D721Med (cell line): Measurements from ENCODE around the gene ARFGEF2.
"Not testable (repeated sequence)": the region's sequence is repeated elsewhere in the genome, so short reads cannot be mapped to it uniquely, and the experiment has no call there.

Experiments used
- DNase-seq: peaks from one replicate; pipeline ENCODE4 v3.0.0; 2011; ENCODE audit warnings: low spot score; ENCODE audit not compliant: insufficient read length
- FAIRE-seq: peaks from 2 replicates; lab custom pipeline; 2011; peaks lifted over from hg19 to GRCh38; lab: Jason Lieb, UNC
- CTCF ChIP-seq: IDR thresholded peaks from 2 replicates; pipeline ENCODE4 v1.5.1; 2012; ENCODE audit warnings: mild to moderate bottlenecking, control low read depth; ENCODE audit not compliant: insufficient read depth; ENCODE audit errors: missing control alignments

ARFGEF2 gene

DNA sequence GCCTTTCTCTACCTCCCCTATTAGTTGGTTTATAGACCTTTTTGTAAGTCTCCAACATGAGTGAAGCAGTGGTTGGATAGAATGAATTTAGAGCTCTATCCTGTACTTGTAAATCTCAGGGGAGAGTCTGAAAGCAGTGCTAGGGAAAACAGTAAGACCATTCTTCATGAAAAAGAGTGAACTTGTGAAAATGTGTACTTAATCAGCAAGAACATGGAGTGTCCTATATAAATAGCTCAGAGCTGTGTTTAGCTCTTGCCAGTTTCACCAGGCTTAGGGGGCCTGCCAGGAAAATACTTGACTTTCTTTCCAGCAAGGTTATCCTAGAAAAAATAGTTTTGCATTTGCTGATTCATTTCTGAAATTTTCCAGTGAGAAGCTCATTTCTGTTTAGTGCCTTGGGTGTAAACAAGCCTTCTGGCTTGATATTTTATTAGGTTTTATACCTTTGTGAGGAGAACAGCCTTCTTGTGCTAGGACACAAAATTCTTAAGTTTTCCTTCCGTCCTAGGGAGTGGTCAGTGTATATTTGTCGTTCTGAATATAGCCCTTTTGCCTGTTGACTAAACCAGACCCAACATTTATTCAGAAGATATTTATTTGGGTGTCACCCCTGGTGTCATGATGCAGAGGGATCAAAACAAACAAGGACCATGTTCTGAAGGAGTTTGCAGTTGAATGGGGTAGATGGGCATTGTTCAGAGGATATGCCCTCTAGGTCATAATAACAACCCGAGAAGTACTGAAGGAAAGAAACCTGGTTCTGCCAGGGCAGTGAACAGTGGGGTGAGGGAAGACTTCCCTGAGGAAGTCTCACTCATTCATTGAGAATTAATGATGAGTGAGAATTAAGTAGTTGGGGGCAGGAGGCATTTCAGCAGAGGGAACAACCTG, 7.6 kb downstream of the ARFGEF2 start:
- no peak for TF ChIP-seq CTCF
- DNase-seq, result no peak
- FAIRE-seq, result no peak

DNA sequence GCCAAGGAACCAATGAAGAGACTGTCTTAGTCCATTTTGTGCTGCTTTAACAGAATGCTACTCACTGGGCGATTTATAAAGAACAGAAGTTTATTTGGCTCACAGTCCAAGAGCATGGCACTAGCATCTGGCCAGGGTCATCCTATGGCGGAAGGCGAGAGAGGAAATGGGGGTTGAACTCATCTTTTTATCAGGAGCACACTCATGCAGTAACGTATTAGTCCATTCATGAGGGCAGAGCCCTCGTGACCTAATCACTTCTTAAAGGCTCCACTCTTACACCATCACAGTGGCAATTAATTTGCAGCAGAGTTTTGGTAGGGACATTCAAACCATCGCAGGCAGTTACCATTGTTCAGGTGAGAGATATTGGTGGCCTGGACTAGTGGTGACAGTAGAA, 8.5 kb downstream of the ARFGEF2 start:
- DNase-seq (no peak), FAIRE-seq (no peak)
- TF ChIP-seq CTCF, result no peak

GRCh38 chr20:48930878-48931277, 9.4 kb downstream of the ARFGEF2 start:
- no peak for DNase-seq
- FAIRE-seq, result no peak
- TF ChIP-seq CTCF, result no peak

DNA sequence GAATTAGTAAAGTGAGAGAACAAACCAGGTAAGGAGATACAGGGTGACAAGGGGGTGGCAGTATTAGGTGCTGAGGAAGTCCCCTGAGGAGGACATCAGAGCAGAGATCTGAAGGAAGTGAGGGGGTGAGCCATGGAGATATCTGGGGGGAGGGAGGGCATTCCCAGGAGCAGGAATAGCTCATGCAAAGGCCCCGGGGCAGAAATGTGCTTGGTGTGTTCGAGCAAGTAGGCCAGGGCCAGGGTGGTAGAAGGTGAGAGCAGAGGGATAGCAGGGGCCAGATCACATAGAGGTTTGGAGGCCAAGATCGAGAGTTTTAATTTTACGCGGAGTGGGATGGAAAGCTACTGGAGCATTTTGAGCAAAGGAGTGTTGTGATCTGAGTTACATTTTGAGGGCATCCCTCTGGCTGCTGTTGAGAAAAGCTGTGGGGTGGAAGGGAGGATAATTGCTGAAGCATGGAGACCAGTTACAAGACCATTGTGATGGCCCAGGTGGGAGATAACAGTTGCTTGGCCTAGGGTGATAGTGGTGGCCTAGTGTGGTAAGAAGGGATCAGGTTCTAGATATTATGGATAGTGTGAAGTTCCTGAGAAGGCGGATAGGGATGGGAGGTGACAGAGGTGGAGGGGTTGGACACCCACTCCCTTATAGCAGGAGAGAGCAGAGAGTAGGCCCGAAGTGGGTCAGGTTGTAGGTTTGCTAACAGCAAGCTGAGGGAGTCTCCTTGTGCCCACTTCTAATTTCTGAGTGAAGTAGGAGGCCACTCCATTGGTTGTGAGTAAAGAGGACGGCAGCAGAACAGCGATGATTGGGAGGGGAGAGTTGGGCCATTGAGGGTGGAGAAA, 10.2 kb downstream of the ARFGEF2 start:
- DNase-seq (no peak), FAIRE-seq (no peak)
- TF ChIP-seq CTCF, result no peak

- no peak for TF ChIP-seq CTCF
- DNase-seq, result no peak
- FAIRE-seq, result no peak
These were observed 10.9 kb downstream of the ARFGEF2 start for GRCh38 chr20:48932375-48932941.

DNA sequence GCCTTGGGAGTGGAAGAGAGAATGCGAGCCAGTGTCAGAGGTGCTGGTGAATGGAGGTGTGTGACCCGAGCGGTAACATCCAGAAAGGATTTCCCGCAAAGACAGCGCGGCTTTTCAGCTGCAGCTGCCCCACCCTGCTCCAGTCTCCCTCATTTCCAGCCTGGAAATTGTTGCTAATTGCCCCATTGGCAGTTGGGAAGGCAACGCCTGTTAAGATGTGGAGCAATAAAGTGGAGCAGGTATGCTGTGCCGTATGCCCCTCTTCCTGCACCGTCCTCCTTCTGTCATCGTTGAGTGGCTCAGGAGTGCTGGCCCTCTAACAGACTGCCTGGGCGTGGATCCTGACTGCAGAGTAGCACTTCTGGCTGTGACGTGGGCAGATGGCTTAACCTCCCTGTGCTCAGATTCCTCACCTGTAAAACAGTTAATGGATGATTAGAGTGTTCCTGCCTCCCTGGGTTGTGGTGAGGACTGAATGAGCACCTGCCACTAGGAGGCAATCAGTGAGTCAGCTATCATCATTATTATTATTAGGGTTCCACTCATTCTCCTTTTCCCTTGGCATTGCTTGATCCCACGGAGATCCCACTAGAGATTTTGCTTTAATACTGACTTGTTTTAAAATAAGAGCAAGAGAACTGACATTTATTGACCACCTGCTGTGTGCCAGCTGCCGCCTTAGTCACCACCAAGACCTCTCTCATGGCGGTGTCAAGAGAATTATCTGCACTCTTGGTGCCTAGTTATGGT, 11.7 kb downstream of the ARFGEF2 start:
- TF ChIP-seq CTCF, result no peak
- DNase-seq (no peak), FAIRE-seq (no peak)

DNA sequence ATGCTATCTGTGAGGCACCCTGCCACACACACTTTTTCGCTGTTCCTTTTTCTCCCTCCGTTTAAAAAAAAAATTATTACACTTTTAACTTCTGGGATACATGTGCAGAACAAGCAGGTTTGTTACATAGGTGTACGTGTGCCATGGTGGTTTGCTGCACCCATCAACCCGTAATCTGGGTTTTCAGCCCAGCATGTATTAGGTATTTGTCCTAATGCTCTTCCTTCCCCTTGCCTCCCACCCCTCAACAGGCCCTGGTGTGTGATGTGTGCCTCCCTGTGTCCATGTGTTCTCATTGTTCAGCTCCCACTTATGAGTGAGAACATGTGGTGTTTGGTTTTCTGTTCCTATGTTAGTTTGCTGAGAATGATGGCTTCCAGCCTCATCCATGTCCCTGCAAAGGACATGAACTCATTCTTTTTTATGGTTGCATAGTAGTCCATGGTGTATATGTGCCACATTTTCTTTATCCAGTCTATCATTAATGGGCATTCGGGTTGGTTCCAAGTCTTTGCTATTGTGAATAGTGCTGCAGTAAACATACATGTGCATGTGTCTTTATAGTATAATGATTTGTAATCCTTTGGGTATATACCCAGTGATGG, 12.9 kb downstream of the ARFGEF2 start:
- FAIRE-seq, DNase-seq: not testable (repeated sequence)

GRCh38 chr20:48934966-48935365, 13.5 kb downstream of the ARFGEF2 start:
- FAIRE-seq, DNase-seq: not testable (repeated sequence)

DNA sequence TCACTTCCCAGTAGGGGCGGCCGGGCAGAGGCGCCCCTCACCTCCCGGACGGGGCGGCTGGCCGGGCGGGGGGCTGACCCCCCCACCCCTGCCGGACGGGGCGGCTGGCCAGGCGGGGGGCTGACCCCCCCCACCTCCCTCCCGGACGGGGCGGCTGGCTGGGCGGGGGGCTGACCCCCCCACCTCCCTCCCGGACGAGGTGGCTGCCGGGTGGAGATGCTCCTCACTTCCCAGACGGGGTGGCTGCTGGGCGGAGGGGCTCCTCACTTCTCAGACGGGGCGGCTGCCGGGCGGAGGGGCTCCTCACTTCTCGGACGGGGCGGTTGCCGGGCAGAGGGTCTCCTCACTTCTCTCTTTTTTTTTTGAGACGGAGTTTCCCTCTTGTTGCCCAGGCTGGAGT, 14.7 kb downstream of the ARFGEF2 start:
- not testable (repeated sequence) for DNase-seq, FAIRE-seq
